GM18907 (cell line): ENCODE data around the gene SLC4A4.

Source experiments
- ATAC-seq: cut with Tn5 transposase; IDR thresholded peaks from one replicate; pipeline ENCODE4 v1.9.1; 2021; ENCODE audit warnings: mild to moderate bottlenecking, moderate library complexity; ENCODE audit not compliant: unreplicated experiment

SLC4A4 gene

GRCh38 chr4:71356924-71357663, 18.3 kb downstream of the SLC4A4 start:
- no peak for ATAC-seq

- no peak for ATAC-seq
Measured at GRCh38 chr4:71360844-71361243, 22.0 kb downstream of the SLC4A4 start.

- no peak for ATAC-seq
Measured at GRCh38 chr4:71361476-71361875, 22.7 kb downstream of the SLC4A4 start.

- no peak for ATAC-seq
Measured at GRCh38 chr4:71366766-71367165, 27.9 kb downstream of the SLC4A4 start.

GRCh38 chr4:71367546-71367945, 28.7 kb downstream of the SLC4A4 start:
- ATAC-seq = no peak

- ATAC-seq = no peak
Measured at GRCh38 chr4:71368906-71369305, 30.1 kb downstream of the SLC4A4 start.

GRCh38 chr4:71369536-71369935, 30.7 kb downstream of the SLC4A4 start:
- ATAC-seq = no peak

- no peak for ATAC-seq
Measured at GRCh38 chr4:71375494-71375893, 36.7 kb downstream of the SLC4A4 start.

GRCh38 chr4:71377561-71377960, 38.7 kb downstream of the SLC4A4 start:
- no peak for ATAC-seq

GRCh38 chr4:71379126-71379525, 40.3 kb downstream of the SLC4A4 start:
- ATAC-seq = no peak

GRCh38 chr4:71380788-71381187, 42.0 kb downstream of the SLC4A4 start:
- ATAC-seq = no peak

GRCh38 chr4:71382125-71382899, 43.5 kb downstream of the SLC4A4 start:
- ATAC-seq = no peak

GRCh38 chr4:71382900-71383560, 44.2 kb downstream of the SLC4A4 start:
- no peak for ATAC-seq

- ATAC-seq = no peak
Measured at GRCh38 chr4:71383984-71384383, 45.2 kb downstream of the SLC4A4 start.

- ATAC-seq = no peak
Measured at GRCh38 chr4:71389149-71389827, 50.5 kb downstream of the SLC4A4 start.

- no peak for ATAC-seq
Measured at GRCh38 chr4:71392109-71392508, 53.3 kb downstream of the SLC4A4 start.

- ATAC-seq = no peak
Measured at GRCh38 chr4:71396382-71396781, 57.6 kb downstream of the SLC4A4 start.

- no peak for ATAC-seq
Measured at GRCh38 chr4:71400810-71401209, 62.0 kb downstream of the SLC4A4 start.

- no peak for ATAC-seq
Measured at GRCh38 chr4:71402616-71403015, 63.8 kb downstream of the SLC4A4 start.

GRCh38 chr4:71404049-71404448, 65.2 kb downstream of the SLC4A4 start:
- no peak for ATAC-seq

- ATAC-seq = no peak
Measured at GRCh38 chr4:71405791-71406190, 67.0 kb downstream of the SLC4A4 start.
